Fibroblast of mammary gland (primary cell): ENCODE measurements around the gene MAPK1IP1L.
"Not testable (repeated sequence)": the region's sequence is repeated elsewhere in the genome, so short reads cannot be mapped to it uniquely, and the experiment has no call there.

ENCODE experiments used
- DNase-seq: peaks from one replicate; pipeline ENCODE4 v3.0.0-alpha.2; 2010; ENCODE audit warnings: low read depth
- H3K4me3 ChIP-seq: 2 replicates; pipeline ENCODE4 v1.5.1; 2011; ENCODE audit warnings: low read depth, mild to moderate bottlenecking, low read length, moderate library complexity; ENCODE audit not compliant: control insufficient read depth
- TF ChIP-seq, protein P1 (sequence below): conservative IDR thresholded peaks from 2 replicates; pipeline ENCODE4 v1.5.1; 2011; ENCODE audit warnings: low read depth, low read length, inconsistent platforms; ENCODE audit not compliant: control insufficient read depth, insufficient read depth

Gene MAPK1IP1L

DNA sequence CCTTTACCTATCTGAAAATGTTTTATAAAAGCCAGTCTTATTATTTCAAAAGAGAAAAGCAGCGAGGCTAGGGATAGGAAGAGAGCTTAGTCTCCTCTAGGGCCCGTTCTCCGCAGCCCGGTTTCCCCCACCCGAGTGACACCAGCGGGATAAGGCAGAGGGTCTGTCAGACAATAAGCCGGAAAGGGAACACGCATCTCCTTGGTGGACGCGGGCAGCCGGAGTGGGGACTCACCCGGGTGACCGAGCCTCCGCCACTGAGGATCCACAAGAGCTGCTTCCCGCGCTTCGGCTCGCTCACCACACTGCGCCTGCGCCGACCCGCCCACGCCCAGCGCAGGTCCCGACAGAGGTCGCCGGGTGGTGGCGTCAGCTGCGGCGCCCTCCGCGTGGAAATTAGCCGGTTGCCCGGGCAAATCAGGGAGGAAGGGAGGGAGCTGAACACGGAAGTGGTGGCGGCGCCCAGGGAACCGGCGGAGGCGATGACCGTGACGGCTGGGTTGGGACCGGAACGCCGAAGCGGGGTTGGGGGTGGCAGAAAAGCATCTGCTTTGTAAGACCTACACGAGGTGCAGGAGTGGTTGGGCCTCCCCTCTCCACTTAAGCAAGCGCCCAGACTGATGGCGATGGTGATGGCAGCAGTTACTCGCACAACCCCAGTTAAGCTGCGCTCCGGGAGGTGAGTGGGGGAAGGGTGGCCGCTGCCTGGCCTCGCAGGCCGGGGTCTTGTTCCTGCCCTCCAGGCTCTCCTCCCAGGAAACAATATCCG, 24.5 kb upstream of the MAPK1IP1L start, which contains the start of the genes SOCS4 and WDHD1:
Gene SOCS4, plus strand, starts transcription at position 444 of the 769 bp plus-strand sequence. CDS start 15,806 bp downstream, outside the sequence.
Gene WDHD1, minus strand, starts transcription at position 307 of the 769 bp plus-strand sequence. CDS start 312 bp downstream, outside the sequence.
- TF ChIP-seq, protein P1, sequence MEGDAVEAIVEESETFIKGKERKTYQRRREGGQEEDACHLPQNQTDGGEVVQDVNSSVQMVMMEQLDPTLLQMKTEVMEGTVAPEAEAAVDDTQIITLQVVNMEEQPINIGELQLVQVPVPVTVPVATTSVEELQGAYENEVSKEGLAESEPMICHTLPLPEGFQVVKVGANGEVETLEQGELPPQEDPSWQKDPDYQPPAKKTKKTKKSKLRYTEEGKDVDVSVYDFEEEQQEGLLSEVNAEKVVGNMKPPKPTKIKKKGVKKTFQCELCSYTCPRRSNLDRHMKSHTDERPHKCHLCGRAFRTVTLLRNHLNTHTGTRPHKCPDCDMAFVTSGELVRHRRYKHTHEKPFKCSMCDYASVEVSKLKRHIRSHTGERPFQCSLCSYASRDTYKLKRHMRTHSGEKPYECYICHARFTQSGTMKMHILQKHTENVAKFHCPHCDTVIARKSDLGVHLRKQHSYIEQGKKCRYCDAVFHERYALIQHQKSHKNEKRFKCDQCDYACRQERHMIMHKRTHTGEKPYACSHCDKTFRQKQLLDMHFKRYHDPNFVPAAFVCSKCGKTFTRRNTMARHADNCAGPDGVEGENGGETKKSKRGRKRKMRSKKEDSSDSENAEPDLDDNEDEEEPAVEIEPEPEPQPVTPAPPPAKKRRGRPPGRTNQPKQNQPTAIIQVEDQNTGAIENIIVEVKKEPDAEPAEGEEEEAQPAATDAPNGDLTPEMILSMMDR = no peak
- H3K4me3 ChIP-seq = peak within 1 kb of the TSS; percentile 63
- DNase-seq = peak; percentile 88

DNA sequence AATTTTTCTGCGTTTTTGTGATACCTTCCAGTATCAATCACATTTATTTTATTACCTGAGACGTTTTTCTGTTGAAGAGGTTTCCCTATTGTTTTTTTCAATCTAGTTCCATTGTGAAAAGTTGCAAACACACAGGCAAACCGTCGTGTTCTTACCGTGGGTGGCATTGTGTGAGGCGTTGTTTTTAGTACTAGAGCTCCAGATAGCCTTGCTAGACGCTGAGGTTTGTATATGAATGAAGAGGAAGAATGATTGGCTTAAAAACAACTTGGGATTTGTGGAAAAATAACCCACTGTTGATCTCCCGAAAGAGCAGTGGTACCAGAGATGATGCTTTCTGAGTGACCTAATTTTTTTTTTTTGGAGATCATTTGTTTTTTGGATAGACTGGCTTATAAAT, 23.4 kb upstream of the MAPK1IP1L start:
- TF ChIP-seq, protein P1 = no peak
- peak overlapping the region; percentile 63 for H3K4me3 ChIP-seq
- DNase-seq = no peak

DNA sequence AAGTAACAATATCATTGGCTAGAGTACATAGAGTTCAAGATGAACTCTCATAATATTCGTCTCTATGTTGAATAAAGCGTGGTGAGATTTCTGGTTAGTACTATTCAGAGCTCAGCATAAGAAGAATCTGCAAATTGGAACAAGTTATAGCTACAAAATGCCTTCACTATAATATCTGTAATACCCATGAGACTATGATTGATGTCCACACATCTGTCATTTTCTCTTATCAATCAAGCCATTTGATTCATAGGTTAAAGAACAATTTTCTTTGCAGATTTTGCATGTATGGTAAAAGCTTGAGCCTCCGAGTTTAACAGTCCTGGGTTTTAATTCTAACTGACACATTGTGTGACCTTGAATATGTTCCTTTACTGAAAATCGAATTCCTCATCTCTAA, 23.0 kb upstream of the MAPK1IP1L start:
- TF ChIP-seq, protein P1 = no peak
- H3K4me3 ChIP-seq = peak overlapping the region; percentile 63
- no peak for DNase-seq

DNA sequence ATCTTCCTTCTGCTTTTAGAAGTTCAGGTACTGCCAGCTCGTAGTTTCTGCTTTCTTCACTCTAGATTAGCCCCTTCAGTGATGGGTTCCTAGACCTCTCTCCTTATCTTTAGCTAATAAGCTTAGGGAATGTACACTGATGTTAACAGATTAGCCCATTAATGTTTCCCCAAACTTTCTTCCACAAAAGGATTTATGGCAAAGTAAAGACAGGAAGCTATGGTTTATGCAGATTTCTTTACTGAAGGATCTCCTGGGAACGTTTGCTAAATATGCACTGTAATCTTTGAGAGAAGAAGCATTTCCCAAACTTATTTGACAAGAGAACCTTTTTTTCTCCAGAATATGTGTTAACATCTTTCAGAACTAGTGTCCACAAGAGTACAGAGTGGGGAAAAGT, 20.3 kb upstream of the MAPK1IP1L start:
- no peak overlapping the region for H3K4me3 ChIP-seq
- no peak for DNase-seq

DNA sequence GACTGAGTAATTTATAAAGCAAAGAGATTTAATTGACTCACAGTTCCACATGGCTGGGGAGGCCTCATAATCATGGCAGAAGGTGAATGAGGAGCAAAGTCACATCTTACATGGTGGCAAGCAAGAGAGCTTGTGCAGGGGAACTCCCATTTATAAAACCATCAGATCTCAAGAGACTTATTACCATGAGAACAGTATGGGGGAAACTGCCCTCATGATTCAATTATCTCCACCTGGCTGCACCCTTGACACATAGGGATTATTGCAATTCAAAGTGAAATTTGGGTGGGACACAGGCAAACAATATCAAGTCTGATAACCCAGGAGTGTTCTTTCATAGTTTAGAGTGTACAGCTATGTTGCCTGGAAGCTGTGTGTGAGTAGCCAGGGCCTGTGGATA, 13.5 kb upstream of the MAPK1IP1L start:
- not testable (repeated sequence) for H3K4me3 ChIP-seq

More for the DNA sequence above, 20.3 kb upstream of the MAPK1IP1L start:
- TF ChIP-seq, protein P1 = no peak

DNA sequence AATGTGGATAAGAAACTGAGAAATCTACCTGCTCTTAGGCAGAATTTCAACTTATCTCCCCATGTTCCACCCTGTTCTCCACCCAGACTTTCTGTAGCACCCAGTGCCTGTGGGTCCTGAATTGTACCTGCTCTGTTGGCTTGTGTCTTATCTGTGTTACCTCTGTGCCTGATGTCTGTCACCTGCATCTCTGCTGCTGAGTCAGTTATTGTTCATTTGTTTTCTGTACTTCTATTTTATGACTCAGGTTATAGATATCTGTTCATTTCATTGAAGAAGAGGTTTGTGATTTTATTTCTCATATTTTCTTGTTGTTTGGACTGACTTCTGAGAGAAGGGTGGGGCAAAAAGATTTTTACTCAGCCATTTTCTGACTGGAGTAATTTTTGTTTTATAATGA, 12.7 kb upstream of the MAPK1IP1L start:
- no peak overlapping the region for H3K4me3 ChIP-seq
- DNase-seq = peak; percentile 24
- TF ChIP-seq, protein P1 = no peak

More for the DNA sequence above, 13.5 kb upstream of the MAPK1IP1L start:
- DNase-seq = not testable (repeated sequence)

DNA sequence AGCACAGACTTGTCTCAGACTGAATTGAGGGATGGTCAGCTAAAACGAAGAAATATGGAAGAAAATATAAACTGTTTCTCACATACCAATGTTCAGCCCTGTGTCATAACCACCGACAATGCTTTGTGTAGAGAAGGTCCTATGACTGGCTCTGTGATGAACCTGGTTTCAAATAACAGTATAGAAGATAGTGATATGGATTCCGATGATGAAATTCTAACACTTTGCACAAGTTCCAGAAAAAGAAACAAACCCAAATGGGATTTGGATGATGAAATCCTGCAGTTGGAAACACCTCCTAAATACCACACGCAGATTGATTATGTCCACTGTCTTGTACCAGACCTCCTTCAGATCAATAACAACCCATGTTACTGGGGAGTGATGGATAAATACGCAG, 7.9 kb upstream of the MAPK1IP1L start:
- no peak overlapping the region for H3K4me3 ChIP-seq
- DNase-seq = peak; percentile 20
- TF ChIP-seq, protein P1 = no peak
